ENCODE data around the gene OBI1.
A peak's percentile ranks its signal among the peaks of the same experiment; 100 is the strongest.

OBI1 gene

GRCh38 chr13:78658630-78659449 lies at the start of gene OBI1:
OBI1 (minus strand) TSS chr13:78659155; CDS start chr13:78659120, 35 bp downstream.
- DNase-seq (ENCODE audit: low spot score): peak; percentile 87

- DNase-seq (ENCODE audit: low spot score): no peak
These were observed 42.4 kb upstream of the OBI1 start for GRCh38 chr13:78701383-78701782.

GRCh38 chr13:78700121-78700910 lies 41.4 kb upstream of the OBI1 start:
- no peak for DNase-seq (ENCODE audit: low spot score)

DNA sequence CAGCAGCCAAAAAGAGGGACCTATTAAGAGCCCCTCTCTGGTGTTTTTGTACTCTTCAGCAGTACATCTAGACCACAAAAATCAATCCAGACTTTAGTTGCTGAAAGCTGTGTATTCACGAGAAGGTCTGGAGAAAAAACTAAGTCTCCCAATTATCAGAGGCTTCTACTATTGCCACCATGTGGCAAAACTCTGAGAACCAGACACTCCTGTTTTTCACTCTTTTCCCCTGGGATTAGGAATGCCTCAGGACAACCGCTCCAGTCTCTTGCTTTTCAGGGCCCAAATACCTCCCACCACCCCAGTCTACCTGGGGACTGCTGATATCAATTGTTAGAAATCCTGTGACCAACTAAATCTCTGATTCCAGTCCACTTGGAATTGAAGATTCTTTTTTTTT lies 30.1 kb upstream of the OBI1 start:
- peak; percentile 41 for DNase-seq (ENCODE audit: low spot score)

- no peak for DNase-seq (ENCODE audit: low spot score)
These were observed 27.5 kb upstream of the OBI1 start for GRCh38 chr13:78686461-78686860.

GRCh38 chr13:78680576-78681350 lies 21.8 kb upstream of the OBI1 start:
- DNase-seq (ENCODE audit: low spot score): no peak

GRCh38 chr13:78680115-78680561 lies 21.2 kb upstream of the OBI1 start:
- DNase-seq (ENCODE audit: low spot score): no peak

- no peak for DNase-seq (ENCODE audit: low spot score)
These were observed 20.4 kb upstream of the OBI1 start for GRCh38 chr13:78679329-78679728.

- no peak for DNase-seq (ENCODE audit: low spot score)
These were observed 16.2 kb upstream of the OBI1 start for GRCh38 chr13:78675112-78675511.

- no peak for DNase-seq (ENCODE audit: low spot score)
These were observed 15.7 kb upstream of the OBI1 start for GRCh38 chr13:78674638-78675037.

DNA sequence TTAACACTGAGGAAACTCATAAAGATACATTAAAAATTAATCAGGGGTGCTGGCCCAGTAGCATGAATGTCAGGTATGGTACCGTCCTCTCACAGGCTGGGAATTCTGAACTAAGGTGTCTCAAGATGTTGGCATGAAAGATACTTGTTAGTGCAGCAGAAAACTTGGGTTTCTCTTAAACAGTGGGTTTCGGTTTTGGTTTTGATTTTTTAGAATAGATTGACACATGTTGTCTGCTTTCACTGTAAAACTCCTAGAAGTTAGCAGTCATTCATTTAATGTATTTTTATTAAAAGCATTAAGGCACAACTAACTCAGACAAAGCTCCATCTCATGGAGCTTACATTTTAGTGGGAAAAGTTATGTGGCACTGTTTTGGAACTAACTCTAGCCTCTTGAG lies 3.5 kb upstream of the OBI1 start:
- no peak for DNase-seq (ENCODE audit: low spot score)

DNA sequence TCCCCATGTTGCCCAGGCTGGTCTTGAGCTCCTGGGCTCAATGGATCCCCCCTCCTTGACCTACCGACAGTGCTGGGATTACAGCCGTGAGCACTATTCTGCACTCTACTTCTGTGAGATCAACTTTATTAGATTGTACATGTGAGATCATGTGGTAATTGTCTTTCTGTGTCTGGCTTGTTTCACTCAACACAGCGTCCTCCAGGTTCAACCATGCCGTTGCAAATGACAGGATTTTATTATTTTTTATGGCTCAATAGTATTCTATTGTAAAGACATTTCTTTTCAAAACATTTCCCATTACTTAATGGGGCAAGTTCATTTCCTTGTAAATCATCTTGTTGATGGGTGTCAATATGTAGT lies 1.5 kb upstream of the OBI1 start:
- DNase-seq (ENCODE audit: low spot score): no peak

GRCh38 chr13:78659732-78660494 lies 958 bp upstream of the OBI1 start:
- no peak for DNase-seq (ENCODE audit: low spot score)

DNA sequence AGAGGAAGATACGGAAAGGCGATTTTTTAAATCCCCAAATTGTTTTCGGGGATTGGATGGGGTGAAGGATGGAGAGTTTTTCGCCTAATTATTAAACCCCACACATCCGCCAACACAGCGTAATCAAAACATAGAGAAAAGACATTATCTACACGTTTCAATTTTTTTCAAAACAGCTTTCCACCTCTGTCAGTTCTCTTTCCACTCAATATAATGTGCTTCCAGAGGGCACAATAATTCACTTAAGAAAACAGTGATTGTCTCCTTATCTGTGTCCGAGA lies 435 bp upstream of the OBI1 start:
- no peak for DNase-seq (ENCODE audit: low spot score)

DNA sequence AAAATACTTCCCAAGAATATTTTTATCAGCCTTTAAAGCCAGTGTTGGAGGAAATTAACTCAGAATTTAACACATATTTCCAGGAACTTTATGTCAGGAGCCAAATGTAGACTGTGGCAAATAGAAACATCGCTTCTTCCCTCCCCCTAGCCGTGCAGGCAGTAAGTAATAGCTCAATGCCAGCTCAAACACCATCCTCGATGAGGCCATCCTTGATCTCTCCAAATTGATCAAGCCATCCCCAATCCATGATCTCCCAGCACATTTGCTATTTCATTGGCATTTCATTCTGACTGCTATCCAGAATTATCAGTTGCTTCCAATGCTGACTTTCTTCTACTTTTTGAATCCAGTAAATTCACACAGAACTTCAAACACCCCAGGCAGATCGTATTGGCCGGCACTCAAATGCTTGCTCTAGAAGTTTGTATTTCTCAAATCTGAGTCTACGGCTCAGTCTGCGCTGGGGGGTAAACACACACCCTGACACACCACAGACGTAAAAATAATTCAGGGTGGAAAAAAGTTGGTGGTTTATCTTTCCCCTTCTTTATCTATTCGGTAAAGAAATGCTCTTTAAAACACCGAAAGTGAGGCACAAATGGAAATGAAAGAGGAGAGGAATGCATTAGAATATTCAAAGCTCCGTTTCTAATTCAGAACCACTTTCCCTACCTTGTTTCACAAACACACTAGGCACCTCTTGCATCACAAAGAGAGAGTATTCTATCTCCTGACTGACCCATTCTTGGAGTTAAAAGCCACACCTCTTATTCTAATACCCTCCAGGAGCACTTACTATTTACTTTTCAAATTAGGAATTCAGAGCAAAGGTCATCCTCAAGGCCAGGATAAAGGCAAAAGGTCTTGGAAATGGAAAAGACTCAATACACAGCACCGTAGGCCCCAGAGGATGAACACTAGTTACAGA lies 991 bp downstream of the OBI1 start:
- peak; percentile 44 for DNase-seq (ENCODE audit: low spot score)

DNA sequence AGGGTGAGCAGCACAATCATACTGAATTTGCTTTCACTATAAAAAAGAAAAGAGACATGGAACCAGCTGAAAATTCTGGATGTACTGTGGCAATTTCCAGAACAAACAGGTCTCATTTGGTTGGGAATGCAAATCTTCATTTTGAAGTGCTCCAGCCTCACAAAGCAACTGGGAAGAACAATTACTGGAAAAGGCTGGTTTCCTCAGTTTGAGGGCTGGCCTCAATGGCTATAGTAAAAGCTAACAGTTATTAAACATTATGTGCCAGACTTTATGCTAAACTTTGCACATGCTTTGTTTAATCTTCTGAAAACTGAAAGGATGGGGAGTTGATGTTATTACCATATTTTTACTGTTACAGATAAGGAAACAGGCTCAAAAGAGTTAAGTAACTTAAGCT lies 3.0 kb downstream of the OBI1 start:
- no peak for DNase-seq (ENCODE audit: low spot score)

- DNase-seq (ENCODE audit: low spot score): no peak
These were observed 3.9 kb downstream of the OBI1 start for GRCh38 chr13:78655007-78655406.

DNA sequence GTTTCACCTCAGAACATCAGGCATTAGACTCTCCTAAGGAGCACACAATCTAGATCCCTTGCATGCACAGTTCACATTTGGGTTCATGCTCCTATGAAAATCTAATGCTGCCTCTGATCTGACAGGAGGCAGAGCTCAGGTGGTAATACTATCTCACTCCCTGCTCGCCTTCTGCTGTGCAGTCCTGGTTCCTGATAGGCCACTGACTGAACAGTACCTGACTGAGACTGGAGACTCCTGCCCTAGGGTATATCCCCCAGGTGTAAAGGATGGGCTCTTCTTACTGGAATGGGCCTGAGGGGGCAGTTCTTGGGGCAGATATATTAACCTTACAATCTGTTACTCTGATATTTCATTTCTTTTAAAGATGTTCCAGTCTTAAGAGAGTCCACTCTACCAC lies 6.3 kb downstream of the OBI1 start:
- no peak for DNase-seq (ENCODE audit: low spot score)

DNA sequence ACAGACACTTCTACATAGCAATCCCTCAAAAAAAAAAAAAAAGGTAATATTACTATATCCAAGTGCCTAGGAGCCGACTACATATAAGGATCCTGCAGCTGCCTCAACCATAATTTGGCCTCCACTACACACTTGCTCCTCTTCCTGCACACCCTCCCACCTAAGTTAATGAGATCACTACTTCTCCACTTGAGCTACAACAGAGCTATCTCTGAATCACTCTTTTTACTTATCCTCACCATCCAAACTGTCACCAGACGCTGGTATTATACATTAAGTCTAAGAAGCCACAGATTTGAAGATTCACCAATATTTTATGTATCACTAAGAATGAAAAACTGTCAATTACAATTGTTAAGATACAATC lies 8.3 kb downstream of the OBI1 start:
- no peak for DNase-seq (ENCODE audit: low spot score)

DNA sequence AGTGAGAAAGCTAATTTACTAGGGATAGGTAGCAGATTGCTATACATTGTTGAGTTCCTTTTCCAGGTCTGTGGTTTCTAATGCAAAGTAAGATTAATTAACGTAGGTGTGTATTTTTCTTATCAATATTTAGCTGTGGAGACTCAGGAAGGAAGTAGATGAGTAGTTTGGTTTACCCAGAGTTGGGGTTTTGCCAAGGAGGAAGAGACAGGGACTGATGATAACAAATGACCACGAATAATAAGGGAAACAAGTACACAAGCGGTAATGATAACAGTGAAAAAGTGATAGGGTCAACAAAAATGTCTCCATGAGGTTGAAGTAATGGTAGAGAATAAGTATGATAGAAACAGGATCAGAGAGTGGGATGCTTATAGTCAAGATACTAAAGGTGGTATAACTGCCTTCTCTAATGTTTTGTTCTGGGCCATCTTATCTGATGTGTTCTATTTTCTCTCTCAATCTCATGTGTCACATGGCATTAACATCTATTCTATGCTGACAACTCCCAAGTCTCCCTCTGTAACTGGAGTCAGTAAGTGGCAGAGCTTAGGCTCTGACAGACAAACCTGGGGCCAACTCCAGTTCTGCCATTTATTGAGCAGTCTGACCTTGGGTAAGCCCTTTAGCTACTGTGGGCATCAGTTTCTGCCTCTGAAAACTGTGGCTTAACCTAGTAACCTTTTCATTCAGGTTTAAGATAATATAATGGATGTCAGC lies 8.8 kb downstream of the OBI1 start:
- DNase-seq (ENCODE audit: low spot score): no peak
